Stromal cell of bone marrow (primary cell): Measurements from ENCODE around the gene RAG2.

ENCODE experiments used
- DNase-seq: peaks from one replicate; pipeline ENCODE4 v3.0.0-alpha.2; 2012; ENCODE audit warnings: low read depth

Gene RAG2

DNA sequence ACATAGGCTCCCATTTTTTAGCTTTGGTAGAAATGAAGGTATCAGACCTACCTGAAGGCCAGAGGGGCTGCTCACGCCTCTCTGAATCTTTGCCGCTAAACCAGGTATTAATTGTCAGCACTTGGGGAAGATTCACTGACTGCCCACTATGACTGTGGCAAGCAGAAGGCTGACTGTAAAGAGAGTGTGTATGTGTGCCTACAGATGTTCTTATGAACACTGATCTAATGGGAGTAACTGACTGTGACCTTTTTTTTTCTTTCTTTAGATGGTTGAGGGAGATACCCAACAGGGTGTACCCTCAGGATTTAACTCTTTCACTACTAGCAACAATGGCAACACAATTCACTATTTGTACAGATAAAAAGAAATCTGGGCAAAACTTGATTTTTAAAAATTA lies at the start of gene RAG2:
Gene RAG2 (minus strand): TSS at position 186 of the 400 bp plus-strand sequence. CDS start 4,068 bp downstream, outside the sequence.
- no peak for DNase-seq

DNA sequence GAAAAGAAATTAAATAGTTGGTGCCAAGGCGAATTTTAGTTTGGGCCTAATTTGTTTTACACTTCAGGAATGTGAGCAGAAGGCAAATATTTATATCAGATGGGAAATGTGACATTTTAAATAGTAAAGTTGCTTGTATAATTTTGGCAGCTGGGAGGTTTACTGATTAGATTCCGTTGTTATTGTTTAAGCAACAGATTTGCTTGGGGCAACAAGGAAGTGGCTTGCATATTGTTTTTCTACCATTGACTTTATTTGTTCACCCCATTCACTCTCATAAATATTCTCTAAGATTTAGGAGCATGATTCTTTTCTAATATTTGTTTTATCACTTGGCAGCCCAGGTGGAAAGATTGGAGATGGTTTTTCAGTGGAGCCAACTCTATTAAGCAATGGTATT lies 40.5 kb upstream of the RAG2 start:
- no peak for DNase-seq

DNA sequence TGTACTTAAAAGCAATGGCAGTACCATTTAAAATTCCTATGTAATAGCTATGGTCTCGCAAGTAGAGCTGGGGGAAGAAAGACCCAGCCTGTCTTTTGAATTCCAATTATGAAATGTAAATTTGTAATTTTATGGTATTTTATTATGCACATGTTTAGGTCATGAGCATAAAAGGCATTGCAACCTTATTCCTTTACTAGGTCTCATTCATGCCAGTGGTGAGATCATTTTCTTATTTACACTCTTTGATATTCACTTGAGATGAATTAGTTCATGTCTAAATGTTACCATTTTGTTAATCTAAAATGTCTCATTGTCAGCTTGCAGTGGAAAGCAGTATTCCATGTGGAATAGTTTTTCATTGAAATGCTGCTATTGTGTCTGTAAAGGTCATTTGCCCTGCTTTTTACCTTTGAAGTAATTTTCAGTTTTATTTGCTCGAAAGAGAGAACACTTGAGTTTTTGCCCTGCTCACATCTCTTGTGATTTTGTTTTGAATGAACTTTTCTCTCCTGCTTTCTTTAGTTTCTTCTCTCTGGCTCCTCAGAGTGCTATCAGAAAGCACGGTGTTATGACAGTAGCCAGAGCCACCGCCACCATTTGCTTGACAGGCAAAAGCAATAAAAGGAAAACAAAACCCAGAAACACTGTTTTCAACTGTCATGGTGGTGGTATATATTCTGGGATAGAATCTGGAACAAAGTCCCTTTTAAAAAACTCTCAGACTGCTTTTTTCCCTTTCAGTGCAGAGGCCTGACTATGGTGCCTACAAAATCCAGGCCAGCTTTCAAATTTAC lies 37.2 kb upstream of the RAG2 start:
- no peak for DNase-seq

DNA sequence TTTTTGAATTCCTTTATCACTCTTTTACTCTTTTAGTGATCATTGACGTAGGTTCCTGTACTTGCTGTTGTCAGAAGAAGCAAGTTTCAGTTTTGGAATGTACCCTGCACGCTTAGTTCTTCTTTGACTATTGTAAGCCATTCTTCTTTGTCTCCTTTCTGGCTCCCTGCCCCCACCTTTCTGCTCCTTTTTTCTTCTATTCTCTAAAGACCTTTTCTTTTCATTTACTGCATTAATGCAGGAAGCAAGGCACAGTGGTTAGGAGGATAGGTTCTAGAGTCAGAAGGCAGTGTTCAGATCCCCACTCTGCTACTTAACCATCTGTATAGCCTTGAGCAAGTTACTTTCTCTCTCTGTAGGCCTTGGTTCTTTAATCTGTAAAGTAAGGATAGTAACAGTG lies 33.7 kb upstream of the RAG2 start:
- no peak for DNase-seq

GRCh38 chr11:36628765-36629244 lies 30.8 kb upstream of the RAG2 start:
- no peak for DNase-seq

GRCh38 chr11:36628141-36628540 lies 30.1 kb upstream of the RAG2 start:
- no peak for DNase-seq

GRCh38 chr11:36627471-36627870 lies 29.4 kb upstream of the RAG2 start:
- no peak for DNase-seq

DNA sequence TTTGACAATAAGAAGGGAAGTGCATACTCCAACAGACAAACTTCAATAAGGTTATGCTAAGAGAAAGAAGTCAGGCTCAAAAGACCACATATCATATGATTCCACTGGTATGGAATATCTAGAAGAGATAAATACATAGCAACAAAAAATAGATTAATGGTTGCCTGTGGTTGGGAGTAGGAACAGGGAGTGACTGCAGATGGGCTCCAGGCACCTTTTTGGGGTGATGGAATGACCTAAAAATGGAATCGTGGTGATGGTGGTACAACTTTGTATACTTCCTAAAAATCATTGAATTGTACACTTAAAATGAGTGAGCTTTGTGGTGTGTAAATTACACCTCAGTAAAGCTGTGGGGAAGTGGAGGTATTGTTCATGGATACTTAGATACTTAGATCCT lies 29.0 kb upstream of the RAG2 start:
- DNase-seq, result no peak

DNA sequence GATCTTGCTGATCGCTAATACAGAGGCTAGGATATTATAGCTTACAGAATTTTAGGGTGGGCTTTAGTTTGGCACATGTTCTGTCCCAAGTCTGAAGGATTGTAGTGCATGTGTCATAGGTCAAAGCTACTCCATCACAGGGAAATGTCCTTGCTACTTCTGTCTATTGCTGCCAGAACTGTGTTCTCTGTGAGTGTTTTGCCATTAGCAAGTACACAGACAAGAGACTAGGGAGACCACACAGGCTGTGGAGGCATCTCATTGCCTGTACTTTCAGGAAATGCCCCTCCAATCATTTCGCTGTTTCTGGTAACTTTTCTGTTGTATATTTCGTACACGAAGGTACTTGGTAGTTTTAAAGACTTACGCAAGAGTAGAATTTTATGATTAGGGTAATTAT lies 25.5 kb upstream of the RAG2 start:
- DNase-seq, result no peak

- DNase-seq, result peak; percentile 14
Observed at GRCh38 chr11:36622431-36623136, 24.5 kb upstream of the RAG2 start.

GRCh38 chr11:36620246-36620645 lies 22.2 kb upstream of the RAG2 start:
- DNase-seq, result no peak

DNA sequence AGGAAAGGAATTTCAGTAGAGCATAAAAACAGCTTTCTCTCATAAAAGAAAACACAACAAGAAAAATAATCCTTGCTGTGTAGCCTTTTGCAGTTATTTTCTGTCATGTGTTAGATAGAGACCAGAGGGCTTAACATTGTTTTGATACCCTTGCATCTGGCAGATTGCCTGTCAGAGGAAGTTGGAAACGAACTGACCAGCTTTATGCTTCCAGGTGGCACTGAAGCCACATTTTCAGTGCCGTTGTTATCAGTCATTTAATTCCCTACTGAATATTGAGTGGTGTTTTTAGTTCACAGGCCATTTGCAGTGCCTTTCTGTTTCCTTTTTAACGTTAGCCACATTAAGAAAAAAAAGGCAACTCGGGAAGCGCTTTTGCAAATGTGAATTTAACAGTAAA lies 21.5 kb upstream of the RAG2 start:
- DNase-seq, result no peak

DNA sequence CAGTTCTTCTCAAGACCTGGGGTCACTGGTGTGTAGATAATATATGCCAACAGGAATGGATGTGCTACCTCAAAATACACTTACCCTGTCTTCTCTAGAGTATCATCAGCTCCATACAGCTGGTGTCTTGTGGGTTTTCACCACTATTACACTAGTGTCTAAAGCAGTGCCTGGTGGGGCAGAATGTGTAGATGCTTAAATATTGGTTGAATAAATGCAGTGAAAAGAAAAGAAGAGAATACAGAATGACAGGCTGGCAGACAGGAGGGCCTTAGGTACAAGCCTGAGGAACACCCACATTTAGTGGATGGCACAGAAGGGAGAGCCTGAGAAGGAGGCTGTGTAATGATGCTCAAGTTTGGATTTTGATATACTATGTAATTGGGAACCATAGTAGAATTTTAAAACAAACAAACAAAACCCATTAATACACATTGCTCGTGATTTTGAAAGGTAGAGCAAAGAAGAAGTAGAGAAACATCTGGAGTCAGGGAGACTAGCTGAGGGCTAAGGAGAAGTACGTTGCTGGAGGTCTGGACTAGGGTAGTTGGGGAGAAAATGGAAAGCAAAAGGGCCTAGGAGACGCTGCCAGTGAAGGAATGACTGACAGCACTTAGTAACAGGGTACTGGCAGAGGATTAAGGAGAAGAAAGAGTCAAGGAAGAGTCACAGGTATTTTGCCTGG lies 20.5 kb upstream of the RAG2 start:
- DNase-seq, result no peak

DNA sequence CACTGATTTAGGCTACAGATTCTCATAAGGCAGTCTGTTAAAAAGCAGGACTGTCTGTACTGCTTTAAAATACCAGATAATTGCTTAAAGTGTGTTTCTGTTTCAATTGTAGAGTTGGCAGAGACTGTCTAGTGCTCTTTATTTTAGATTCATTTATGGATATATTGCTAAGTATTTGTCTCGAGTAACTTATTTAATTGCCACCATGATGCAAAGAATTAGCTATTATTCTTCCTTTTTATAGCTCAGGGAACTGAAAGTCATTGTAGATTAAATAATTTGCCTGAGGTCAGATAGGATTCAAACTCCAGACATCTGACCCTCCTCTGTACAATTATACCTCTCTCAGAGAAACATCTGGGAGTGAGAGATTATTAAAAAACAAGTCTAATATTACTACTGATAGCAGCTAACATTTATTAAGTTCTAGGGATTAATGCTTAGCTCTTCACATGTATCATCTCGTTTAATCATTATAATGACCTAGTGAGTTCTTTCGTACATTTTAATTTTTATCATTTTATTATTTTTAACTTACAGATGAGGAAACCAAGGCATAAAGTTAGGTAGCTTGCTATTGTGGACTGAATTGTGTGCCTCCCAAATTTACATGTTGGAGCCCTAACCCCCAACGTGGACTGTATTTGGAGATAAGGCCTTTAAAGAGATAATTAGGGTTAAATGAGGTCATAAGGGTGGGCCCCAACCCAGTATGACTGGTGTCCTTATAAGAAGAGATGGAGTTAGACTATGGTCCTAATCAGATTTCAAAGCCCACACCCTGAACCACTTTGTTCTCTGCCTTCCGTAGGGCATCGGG lies 19.7 kb upstream of the RAG2 start:
- no peak for DNase-seq

- DNase-seq, result no peak
Observed at GRCh38 chr11:36615826-36616225, 17.8 kb upstream of the RAG2 start.

DNA sequence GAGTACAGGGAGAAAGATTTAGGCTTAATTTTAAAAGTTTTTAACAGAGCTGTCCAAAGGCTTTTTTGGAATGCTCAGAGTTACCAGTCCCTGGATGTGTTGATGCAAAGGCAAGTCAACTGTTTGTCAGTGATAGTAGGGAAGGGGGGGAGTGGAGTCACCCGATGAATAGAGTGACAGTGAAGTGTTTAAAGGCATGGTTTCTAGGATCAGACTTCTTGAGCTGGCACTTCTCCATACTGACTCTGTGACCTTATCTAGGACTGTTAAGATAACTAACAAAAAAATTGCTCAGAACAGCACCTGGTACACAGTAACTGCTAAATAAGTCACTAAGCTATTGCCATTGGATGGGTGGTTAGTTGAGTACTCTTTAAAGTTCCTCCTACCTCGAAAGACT lies 11.3 kb upstream of the RAG2 start:
- DNase-seq, result no peak

- no peak for DNase-seq
Observed at GRCh38 chr11:36608491-36609199, 10.6 kb upstream of the RAG2 start.

- no peak for DNase-seq
Observed at GRCh38 chr11:36605221-36606216, 7.5 kb upstream of the RAG2 start.

DNA sequence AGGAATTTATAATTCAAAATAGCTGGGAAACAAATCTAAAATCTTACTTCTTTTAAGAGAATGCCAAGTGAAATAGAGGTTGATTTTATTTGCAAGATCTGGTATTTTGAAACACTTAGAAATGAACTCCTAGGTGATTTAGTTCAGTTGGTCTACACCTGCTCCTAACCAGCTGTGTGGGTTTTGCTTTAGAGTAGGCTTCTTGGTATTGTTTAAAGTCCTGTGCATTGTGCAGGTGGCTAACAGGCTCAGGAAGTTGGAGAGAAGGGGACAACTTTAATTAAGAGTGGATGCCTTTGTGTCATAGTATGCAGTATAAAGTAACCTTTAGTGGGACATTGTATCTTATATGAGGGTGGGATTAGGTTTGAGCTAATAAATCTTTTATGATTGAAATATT lies 4.1 kb upstream of the RAG2 start:
- no peak for DNase-seq

DNA sequence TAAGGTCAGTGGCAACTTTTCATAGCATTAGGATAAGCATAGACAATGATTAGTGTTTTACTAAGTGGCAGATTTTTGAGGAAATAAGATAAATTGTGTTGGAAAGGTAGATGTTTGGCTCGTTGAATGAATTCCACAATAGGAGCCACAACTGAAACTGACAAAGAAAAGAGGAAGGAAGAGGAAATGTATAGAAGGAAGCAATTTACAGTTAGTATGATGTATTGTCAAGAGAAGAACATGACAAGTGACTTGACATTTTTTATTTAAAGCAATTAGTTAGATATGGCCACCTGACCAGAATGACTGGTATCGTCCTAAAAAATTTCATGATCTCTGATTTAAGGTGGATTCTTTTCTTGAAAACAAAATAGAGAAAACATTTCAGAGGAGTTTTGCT lies 3.1 kb upstream of the RAG2 start:
- DNase-seq, result no peak
